Measurements from ENCODE around the gene LSP1. TPM values are rescaled to one million over a fixed set of nuclear protein-coding genes. Genes with fewer than 3 reads are reported as not detected.
A peak's percentile ranks its signal among the peaks of the same experiment; 100 is the strongest.

The LSP1 gene
- total RNA-seq, 1 donor from 2014 or later = 301 TPM

GRCh38 chr11:1869427-1870325 is 16.8 kb downstream of the LSP1 start:
- Mint-ChIP-seq H3K27ac (no peak overlapping the region), H3K4me3 (peak overlapping the region; percentile 24), H3K36me3 (ENCODE audit: low read depth) (peaks cover 35% of the 10 kb centered on the region), H3K9me3 (no peaks in the 10 kb centered on the region), H3K27me3 (no peaks in the 10 kb centered on the region), H3K4me1 (peaks cover 69% of the 10 kb centered on the region)
- intact Hi-C loops (cut with micrococcal nuclease) = no loop called here
- CTCF ChIA-PET = interaction anchor here (2.2 kb wide), 1 partner anchor 12 kb away, joined by 8 read pairs; no protein-coding TSS in a partner anchor
- no peak for TF ChIP-seq CTCF (IDR thresholded peaks at IDR 0.05)
- no peak for DNase-seq
- no peak for ATAC-seq (ENCODE audit: low read depth)
- POLR2A ChIA-PET = interaction anchor here (0.8 to 1.2 kb wide), 5 partner anchors 13 to 92 kb away, joined by 3 to 6 read pairs (median 3); no protein-coding TSS in a partner anchor

GRCh38 chr11:1870326-1870696 is 17.4 kb downstream of the LSP1 start:
- ATAC-seq (ENCODE audit: low read depth) (no peak), DNase-seq (no peak)
- no peaks in the 10 kb centered on the region for H3K9me3 Mint-ChIP-seq
- ChIA-PET CTCF (interaction anchor here (2.2 kb wide), 1 partner anchor 12 kb away, joined by 8 read pairs; no protein-coding TSS in a partner anchor), POLR2A (no interaction called here)
- intact Hi-C loops (cut with micrococcal nuclease) = no loop called here
- H3K4me1 Mint-ChIP-seq = peaks cover 68% of the 10 kb centered on the region
- peaks cover 35% of the 10 kb centered on the region for H3K36me3 Mint-ChIP-seq (ENCODE audit: low read depth)
- no peaks in the 10 kb centered on the region for H3K27me3 Mint-ChIP-seq
- TF ChIP-seq CTCF (IDR thresholded peaks at IDR 0.05) = no peak
- no peak overlapping the region for H3K27ac Mint-ChIP-seq
- H3K4me3 Mint-ChIP-seq = no peak overlapping the region

GRCh38 chr11:1870721-1871466 is 18.0 kb downstream of the LSP1 start:
- Mint-ChIP-seq H3K27ac (no peak overlapping the region), H3K27me3 (no peaks in the 10 kb centered on the region), H3K4me1 (peaks cover 67% of the 10 kb centered on the region), H3K36me3 (ENCODE audit: low read depth) (peaks cover 32% of the 10 kb centered on the region), H3K9me3 (no peaks in the 10 kb centered on the region), H3K4me3 (no peak overlapping the region)
- POLR2A ChIA-PET = no interaction called here
- TF ChIP-seq CTCF (IDR thresholded peaks at IDR 0.05) = no peak
- intact Hi-C loops (cut with micrococcal nuclease) = no loop called here
- no peak for DNase-seq
- CTCF ChIA-PET = interaction anchor here (2.2 kb wide), 1 partner anchor 11 kb away, joined by 8 read pairs; no protein-coding TSS in a partner anchor
- no peak for ATAC-seq (ENCODE audit: low read depth)

DNA sequence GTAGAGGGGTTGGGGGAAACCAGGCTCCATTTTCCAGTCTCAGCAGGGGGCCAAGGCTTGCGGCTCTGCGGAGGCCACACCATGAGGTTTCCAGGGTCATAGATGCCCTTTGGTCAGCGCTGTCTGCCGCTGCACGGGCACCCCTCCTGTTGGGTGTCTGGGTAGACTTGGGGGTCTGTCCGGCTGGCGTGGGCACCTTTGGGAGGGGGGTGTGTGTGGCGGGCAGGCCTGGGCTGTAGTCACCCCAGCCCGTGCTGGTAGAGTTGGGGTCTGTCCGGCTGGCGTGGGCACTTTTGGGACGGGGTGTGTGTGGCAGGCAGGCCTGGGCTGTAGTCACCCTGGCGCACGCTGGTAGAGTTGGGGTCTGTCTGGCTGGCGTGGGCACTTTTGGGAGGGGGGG is 18.6 kb downstream of the LSP1 start:
- Mint-ChIP-seq H3K4me1 (peaks cover 69% of the 10 kb centered on the region), H3K27ac (no peak overlapping the region)

More for the DNA sequence above, 18.6 kb downstream of the LSP1 start:
- ChIA-PET POLR2A (no interaction called here), CTCF (no interaction called here)
- DNase-seq (no peak), ATAC-seq (ENCODE audit: low read depth) (no peak)
- Mint-ChIP-seq H3K9me3 (no peaks in the 10 kb centered on the region), H3K36me3 (ENCODE audit: low read depth) (peaks cover 29% of the 10 kb centered on the region), H3K27me3 (no peaks in the 10 kb centered on the region), H3K4me3 (no peak overlapping the region)
- TF ChIP-seq CTCF (IDR thresholded peaks at IDR 0.05) = no peak
- intact Hi-C loops (cut with micrococcal nuclease) = no loop called here

Data from activated B cell treated with CpG ODN at 0.5 μM for 24 hours (primary cell).